ENCODE data around the gene CTU2. TPM values are rescaled to one million over a fixed set of nuclear protein-coding genes. Genes with fewer than 3 reads are reported as not detected.

CTU2 gene
- total and polyA plus RNA-seq, 2 of the 8 experiments (the other 6 are each of a cell fraction or from before 2014, with no cell fraction given): 32.7 to 42.9 TPM

DNA sequence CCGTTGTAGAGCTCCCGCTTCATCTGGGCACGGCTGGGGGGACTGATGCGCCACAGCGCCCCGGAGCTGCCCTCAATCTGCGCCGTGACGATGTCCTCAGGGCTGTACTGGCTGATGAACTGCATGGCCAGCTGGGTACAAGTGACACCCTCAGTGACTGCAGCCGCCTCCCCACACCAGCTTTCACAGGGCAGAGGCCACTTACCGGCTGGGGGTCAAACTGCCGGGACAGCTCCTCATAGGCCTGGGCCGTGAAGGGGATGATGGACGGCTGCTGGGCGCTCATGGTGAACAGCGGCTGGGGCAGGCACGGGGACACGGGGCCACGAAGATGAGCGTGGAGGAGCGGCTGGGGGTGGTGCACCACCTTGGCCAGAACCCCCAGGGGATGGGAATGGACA lies 10.3 kb downstream of the CTU2 start (continued):
- TF ChIP-seq EP300 (IDR thresholded peaks at IDR 0.05; ENCODE audit: borderline replicate concordance in 1 of 2, low read depth in 2 of 2, low read length in 2 of 2): no peak

Measured in H1 (cell line).